SIG-M5 treated with dmso at 0.1 percent for 504 hours (cell line): ENCODE measurements around the gene FITM1.
A peak's percentile ranks its signal among the peaks of the same experiment; 100 is the strongest.

Experiments used
- DNase-seq: peaks from one replicate; lab custom pipeline; 2025; ENCODE audit not compliant: unreplicated experiment; lab: John Stamatoyannopoulos, UW

FITM1 gene

DNA sequence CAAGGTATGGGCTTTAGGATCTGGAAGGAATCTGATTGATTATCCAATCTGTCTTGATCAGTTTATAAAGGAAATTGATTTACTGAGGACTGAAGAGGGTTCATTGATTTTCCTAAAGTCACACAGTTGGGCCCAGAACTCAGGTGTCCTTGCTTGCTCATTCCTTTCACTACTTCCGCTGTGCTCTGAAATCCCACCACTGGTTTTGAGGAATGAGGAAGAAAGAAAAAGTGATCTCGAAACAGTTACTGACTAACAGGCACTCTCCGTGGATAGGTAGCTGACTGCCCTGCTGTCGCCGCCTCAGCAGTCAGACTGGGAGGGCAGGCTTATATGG is at the start of gene FITM1:
Gene FITM1, plus strand, starts transcription at position 280 of the 337 bp plus-strand sequence. CDS start 905 bp downstream, outside the sequence.
- peak; percentile 56 for DNase-seq

DNA sequence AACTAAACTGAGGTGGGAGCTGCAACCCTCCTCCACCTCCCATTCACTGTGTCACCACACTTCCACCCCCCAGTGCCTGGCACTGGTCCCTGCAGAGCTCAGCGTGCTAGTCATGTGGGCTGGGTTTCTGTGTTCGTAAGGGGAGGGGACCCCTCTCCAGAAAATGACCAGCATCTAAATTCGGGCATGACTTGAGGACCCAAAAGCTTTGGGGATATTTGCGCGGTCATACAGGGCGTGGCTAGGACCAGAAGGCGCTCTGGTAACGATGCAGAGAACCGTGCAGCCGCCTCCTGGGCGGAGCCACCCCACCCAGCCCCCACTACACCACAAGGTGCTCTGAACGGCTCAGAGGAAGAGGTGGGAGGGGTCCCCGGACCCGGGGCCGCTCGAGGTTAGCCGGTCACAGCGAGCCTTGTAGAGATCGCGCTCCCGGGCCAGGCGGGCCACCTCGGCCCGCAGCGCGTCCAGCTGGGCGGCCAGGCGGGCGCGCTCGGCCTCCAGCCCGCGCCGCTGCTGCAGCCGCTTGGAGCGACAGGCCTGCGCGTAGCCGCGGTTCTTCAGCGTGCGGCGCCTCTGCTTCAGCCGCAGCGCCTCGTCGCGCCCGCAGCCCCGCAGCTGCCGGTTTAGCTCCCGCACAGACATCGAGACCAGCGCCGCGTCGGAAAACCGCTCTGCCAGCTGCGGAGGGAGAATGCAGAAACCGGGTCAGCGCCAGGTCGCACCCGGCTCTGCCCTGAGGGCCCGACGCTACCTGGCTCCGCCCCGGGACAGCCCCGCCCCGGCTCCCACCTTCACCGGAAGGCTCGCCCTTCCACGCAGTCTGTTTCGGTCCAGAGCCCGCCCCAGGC is 49.3 kb upstream of the FITM1 start:
- DNase-seq, result peak; percentile 37

DNA sequence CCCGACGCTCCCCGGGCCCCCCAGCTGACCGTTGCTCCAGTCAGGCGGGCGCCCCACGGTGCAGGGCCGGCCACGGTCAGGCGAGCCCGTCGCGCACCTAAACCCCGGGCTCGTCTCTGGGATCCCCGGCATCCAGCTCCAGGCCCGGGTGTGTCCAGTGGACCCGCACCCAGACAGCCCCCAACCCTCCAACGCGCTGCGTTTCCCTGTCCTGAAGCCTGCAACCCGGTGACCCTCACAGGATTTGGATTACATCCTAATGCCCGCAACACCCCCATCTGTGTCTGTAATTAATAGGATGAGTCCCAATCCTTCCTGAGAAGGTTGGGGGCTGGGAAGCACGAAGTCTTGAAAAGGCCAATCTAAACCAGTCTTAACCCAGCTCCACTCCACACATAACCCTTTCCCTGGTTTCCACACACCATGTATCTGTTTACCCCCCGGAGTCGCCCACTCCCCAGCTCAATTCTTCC is 48.7 kb upstream of the FITM1 start:
- no peak for DNase-seq

GRCh38 chr14:24082411-24083080 is 47.9 kb upstream of the FITM1 start:
- no peak for DNase-seq

- no peak for DNase-seq
Measured at GRCh38 chr14:24083462-24083861, 47.0 kb upstream of the FITM1 start.

- no peak for DNase-seq
Measured at GRCh38 chr14:24084440-24084839, 46.0 kb upstream of the FITM1 start.

GRCh38 chr14:24085215-24085614 is 45.2 kb upstream of the FITM1 start:
- no peak for DNase-seq

- DNase-seq, result no peak
Measured at GRCh38 chr14:24086193-24086955, 44.1 kb upstream of the FITM1 start.

GRCh38 chr14:24087004-24087403 is 43.5 kb upstream of the FITM1 start:
- no peak for DNase-seq

GRCh38 chr14:24088095-24088494 is 42.4 kb upstream of the FITM1 start:
- DNase-seq, result no peak

DNA sequence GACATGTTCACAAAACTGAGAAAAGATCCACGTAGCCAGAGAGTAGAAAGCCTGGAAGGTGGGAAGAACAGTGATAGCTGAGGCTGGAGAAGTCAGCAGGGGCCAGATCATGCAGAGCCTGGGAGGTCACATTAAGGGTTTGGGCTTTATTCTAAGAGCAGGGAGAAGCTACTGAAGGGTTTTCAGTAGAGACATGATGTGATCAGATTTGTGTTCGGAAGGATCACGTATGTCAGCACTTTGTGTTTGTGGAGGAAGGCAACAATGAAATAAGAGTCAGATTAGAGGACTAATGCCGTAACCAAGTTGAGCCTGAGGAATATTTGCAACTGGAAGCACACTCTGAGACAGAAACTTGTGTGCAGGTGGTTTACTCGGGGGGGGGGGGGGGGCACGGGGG is 40.6 kb upstream of the FITM1 start:
- no peak for DNase-seq

DNA sequence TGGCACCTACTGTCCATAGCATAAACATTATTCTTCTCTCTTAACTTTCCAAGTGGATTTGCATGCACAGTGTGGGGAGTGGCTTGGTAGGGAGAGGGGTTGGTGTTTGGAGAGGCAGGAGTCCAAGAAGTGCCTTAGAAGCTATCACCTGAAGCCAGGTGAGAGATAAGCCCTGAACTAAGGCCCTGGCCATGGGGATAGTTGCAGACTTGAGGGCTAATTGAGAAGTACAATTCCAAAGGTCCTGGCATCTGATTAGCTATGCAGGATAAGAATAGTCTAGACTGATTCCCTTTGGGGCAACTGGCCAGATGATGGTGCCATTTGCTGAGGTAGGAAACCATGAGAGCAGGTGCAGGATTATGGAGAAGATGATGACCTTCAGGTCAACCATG is 38.4 kb upstream of the FITM1 start:
- DNase-seq, result no peak

DNA sequence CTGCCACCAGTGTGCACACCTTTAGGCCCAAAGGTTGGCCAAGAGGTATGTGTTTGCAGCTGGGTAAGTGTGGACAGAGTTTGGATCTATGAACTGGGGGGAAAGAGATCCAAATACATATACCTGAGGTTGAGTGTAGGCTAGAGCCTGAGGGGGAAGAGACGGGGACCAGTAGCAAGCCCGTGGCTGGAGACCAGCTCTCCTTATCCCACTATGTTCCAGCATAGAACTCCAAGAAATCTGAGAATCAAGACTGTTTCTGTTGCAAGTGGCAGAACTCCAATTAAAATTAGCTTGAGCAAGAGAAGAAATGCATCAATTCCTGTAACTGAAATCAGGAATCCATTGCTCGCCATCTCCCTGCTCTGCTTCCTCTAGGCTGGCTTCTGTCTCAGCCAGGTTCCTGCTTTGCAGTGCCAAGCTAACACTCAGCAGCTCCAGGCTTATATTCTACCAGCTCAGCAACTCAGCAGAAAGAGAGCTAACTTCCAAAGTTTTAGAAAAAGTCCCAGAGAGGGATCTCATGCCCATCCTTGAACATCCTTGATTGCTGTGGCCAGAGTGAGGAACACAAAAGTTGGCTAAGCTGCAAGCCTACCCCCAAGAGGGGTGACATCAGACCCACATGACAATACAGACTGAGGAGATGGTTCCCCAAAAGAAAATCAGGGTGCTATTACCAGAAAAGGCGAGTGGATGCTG is 37.8 kb upstream of the FITM1 start:
- DNase-seq, result no peak

- no peak for DNase-seq
Measured at GRCh38 chr14:24093207-24093900, 37.1 kb upstream of the FITM1 start.

DNA sequence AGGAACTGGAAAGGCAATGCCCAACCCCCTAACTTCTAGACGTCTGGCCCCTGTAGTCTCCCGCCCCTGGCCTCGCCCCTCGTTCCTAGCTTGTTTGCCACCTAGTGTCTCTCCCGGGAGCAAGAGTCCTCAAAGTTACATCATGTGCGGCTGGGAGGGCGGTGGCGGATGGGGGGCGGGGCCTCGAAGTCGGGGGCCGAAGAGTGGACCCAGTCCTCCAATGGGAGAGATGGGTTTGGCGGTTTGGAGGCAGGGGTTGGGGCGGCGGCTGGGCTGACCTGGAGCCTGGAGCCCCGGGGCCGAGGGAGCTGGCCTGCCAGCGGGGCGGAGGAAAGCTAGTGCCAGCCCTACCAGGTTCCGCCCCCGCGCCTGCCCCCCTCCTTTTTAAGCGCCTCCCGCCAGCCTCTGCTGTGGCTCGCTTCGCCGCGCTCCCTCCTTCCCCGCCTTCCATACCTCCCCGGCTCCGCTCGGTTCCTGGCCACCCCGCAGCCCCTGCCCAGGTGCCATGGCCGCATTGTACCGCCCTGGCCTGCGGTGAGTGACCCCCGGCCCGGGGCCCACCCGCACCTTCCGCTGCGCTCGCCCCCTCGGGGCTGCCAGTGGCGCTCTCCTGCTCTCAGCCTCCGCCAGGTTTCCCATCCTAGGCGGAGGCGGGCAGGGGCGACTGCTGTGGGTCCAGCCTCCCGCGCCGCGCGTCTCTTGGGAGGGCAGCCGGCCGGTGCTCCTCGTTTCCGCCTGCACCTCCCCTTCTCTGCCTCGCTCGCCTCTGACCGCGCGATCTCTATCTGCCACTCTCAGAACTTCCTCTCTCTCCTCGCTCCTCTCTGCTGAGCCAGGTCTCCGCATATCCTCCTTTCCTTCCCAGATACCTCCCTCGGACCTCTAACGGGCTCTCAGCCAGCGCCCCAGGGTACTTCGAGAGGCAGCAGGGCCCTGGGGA is 36.3 kb upstream of the FITM1 start, which contains the start of gene PCK2:
Gene PCK2, plus strand, starts transcription at position 411 of the 940 bp plus-strand sequence. Its CDS starts 95 bp downstream, at position 506.
- DNase-seq, result peak; percentile 91

GRCh38 chr14:24094841-24095270 is 35.6 kb upstream of the FITM1 start:
- peak; percentile 8 for DNase-seq

GRCh38 chr14:24095271-24096068 is 35.0 kb upstream of the FITM1 start:
- peak; percentile 62 for DNase-seq

DNA sequence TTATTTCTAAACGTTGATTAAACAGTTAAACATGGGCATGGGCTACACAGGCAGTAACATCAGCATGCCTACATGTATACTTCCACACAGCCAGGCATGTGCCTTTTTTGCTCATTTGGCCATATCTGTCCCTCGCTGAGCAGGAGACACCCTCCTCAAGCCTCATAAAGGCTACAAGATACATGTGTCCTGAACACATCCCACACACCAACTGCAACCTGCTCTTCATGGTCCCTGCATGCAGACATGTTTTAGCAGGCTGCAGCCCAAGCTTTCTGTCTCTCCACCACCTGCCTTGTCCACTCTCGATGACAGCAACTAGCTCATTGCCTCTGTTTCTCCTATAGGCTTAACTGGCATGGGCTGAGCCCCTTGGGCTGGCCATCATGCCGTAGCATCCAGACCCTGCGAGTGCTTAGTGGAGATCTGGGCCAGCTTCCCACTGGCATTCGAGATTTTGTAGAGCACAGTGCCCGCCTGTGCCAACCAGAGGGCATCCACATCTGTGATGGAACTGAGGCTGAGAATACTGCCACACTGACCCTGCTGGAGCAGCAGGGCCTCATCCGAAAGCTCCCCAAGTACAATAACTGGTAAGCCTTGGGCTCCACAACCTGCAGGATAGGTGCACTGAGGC is 33.8 kb upstream of the FITM1 start:
- no peak for DNase-seq
